HUES64 (cell line): ENCODE data around the gene DERL3.

Experiments
- H3K27ac ChIP-seq: 2 replicates; pipeline ENCODE4 v1.7.0; 2013; ENCODE audit warnings: low read depth, low read length, inconsistent platforms
- H3K27me3 ChIP-seq: 2 replicates; pipeline ENCODE4 v1.6.1; 2013; ENCODE audit warnings: mild to moderate bottlenecking, low read length; ENCODE audit not compliant: insufficient read depth
- H3K36me3 ChIP-seq: 2 replicates; pipeline ENCODE4 v1.6.1; 2013; ENCODE audit warnings: mild to moderate bottlenecking, low read length; ENCODE audit not compliant: insufficient read depth
- H3K4me1 ChIP-seq: 2 replicates; pipeline ENCODE4 v1.6.1; 2013; ENCODE audit warnings: mild to moderate bottlenecking, low read length, moderate library complexity; ENCODE audit not compliant: insufficient read depth
- H3K4me3 ChIP-seq: 2 replicates; pipeline ENCODE4 v1.5.1; 2013; ENCODE audit warnings: mild to moderate bottlenecking, low read length, moderate library complexity
- H3K9ac ChIP-seq: 2 replicates; pipeline ENCODE4 v1.6.1; 2013; ENCODE audit warnings: mild to moderate bottlenecking, low read depth, low read length
- H3K9me3 ChIP-seq: 2 replicates; pipeline ENCODE4 v1.6.1; 2013; ENCODE audit warnings: low read depth, low read length; ENCODE audit not compliant: insufficient read depth
- WGBS: fragments of 150-250, 120-280 bp; methylation state at CpG from one replicate; pipeline ENCODE4 v1.1.7; 2013; ENCODE audit warnings: missing lambda C conversion rate; 5-methylcytosine and 5-hydroxymethylcytosine counted together

Gene DERL3

DNA sequence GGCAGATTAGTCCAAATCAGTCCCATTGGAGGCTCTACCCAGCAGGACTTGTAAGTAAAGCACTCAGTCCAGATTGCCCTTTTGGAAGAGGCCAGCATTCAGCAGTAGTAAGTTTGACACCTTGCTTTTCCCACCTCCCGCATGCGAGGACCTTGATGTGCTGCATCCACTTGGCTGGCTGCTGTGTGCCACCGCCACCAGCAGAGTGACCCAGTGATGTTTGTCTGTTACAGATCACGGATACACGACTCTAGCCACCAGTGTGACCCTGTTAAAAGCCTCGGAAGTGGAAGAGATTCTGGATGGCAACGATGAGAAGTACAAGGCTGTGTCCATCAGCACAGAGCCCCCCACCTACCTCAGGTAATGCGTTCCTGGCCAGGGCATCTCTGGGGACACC is 45.5 kb downstream of the DERL3 start:
- peaks cover 67% of the 10 kb centered on the region for H3K36me3 ChIP-seq
- 97% methylated on average over 8 of the region's 8 CpGs for WGBS

DNA sequence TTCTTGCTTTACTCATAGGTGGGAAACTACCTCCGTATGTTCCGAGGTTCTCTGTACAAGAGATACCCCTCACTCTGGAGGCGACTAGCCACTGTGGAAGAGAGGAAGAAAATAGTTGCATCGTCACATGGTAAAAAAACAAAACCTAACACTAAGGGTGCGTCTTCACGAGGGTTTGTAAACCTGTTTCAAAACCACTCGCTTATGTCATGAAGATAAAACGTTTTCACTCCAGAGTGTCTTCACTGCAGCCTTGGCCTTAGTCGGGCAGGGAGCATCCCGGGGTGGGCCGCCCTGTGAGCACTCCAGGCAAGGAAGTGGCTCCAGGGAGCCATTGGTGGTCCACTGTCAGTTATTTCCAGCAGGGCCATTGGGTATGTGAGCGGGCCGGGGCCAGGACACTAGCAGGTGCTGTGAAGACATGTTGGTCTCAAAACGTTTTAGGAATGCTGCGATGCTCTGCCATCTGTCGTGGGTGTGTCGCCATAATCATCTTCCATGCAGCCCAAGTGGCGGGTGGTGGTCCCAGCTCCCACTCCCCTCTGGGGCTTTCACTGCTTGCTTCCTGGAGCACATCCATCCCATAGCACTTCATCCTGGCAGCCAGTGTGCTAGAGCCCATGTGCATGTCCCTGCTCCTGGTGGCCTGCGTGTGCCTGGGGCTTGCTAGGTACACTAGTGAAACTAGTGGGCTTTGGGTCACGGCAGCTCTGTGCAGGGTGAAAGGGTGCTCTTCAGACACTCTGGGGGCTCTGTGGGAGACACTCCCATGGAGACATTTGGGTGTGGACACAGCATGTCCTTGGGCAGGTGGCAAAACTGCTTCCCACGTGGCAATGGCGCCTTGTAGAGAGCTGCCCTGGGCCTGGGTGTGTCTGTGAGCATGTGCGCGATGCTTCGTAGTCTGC is 46.8 kb downstream of the DERL3 start:
- no peak overlapping the region for H3K4me3 ChIP-seq
- WGBS = 96% methylated on average over 25 of the region's 25 CpGs

More for the DNA sequence above, 45.5 kb downstream of the DERL3 start:
- Histone ChIP-seq H3K27ac (no peak overlapping the region), H3K9ac (no peak overlapping the region), H3K27me3 (no peaks in the 10 kb centered on the region), H3K4me3 (no peak overlapping the region), H3K9me3 (no peaks in the 10 kb centered on the region), H3K4me1 (peaks cover 11% of the 10 kb centered on the region; the same call in 1 of the 2 replicates)

DNA sequence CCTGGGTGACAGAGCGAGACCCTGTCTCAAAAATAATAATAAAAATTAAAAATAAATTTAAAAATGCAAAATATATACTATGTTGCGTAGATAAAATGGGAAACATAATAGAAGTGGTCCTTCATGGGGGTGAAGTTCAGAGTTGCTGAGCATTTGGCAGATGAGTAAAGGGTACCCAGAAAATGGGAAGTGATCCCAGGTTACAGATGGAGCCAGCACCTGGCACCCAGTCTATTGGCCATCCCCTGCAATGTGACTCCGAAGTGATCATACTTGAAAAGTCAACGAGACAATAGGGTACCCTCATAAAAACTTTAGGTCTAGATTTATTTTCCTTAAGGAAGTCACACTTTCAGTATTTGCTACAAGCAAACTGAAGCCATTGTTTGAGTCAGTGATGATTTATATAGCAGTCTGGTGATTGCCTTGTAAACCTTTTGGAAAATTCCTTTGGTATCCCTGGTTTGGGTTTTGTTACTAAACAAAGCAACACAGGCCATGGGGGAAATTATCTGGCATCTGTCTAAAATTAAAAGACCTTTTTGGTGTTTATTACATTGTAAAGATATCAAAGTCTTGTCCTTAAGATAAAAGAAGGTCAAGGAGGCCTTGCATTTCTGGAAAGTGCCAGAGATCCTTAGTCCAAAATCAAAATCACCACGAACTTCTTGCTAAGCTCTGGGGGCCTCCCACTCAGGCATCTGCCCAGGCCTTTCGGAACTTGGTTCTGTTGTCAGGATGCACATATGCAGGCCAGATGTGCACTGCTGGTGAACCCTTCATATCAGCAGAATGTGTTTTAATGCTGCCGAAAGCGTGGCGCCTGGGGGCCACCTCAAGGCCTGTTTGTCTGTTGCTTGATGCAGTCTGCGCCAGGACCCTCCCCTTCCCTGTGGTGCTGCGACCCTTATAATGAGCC is 47.7 kb downstream of the DERL3 start:
- peaks cover 22% of the 10 kb centered on the region for H3K4me1 ChIP-seq
- H3K9me3 ChIP-seq = no peaks in the 10 kb centered on the region
- H3K27ac ChIP-seq = no peak overlapping the region
- WGBS = 83% methylated on average over 10 of the region's 11 CpGs
- H3K4me3 ChIP-seq = no peak overlapping the region
- H3K36me3 ChIP-seq = peaks cover 52% of the 10 kb centered on the region
- no peak overlapping the region; the same call in 1 of the 2 replicates for H3K9ac ChIP-seq
- no peaks in the 10 kb centered on the region for H3K27me3 ChIP-seq

More for the DNA sequence above, 46.8 kb downstream of the DERL3 start:
- Histone ChIP-seq H3K36me3 (peaks cover 59% of the 10 kb centered on the region), H3K27ac (no peak overlapping the region), H3K9me3 (no peaks in the 10 kb centered on the region), H3K27me3 (no peaks in the 10 kb centered on the region), H3K4me1 (peaks cover 16% of the 10 kb centered on the region), H3K9ac (no peak overlapping the region)

DNA sequence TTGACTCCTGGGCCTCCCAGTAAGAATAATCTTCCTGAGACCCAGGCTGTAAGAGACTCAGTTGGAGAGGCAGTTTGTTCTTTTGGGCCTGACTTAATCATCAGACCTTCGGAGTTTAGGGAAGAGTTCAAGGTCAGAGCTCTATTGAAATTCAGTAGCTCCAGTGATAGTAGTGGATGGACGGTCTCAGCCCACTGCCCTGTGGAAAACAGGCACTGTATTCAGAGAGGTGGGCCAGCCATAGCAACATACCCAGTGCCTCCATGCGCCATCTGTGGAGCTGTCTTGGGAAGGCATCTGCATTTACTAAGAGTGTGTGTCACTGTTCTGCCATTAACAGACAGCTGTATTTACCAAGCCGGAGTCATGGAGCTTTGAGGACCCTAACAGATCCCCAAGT is 49.2 kb downstream of the DERL3 start:
- no peak overlapping the region for H3K27ac ChIP-seq
- WGBS = 92% methylated on average over 4 of the region's 4 CpGs
- peaks cover 22% of the 10 kb centered on the region for H3K4me1 ChIP-seq
- H3K27me3 ChIP-seq = no peaks in the 10 kb centered on the region
- no peaks in the 10 kb centered on the region for H3K9me3 ChIP-seq
- H3K9ac ChIP-seq = no peak overlapping the region
- H3K36me3 ChIP-seq = peaks cover 38% of the 10 kb centered on the region
- H3K4me3 ChIP-seq = no peak overlapping the region

DNA sequence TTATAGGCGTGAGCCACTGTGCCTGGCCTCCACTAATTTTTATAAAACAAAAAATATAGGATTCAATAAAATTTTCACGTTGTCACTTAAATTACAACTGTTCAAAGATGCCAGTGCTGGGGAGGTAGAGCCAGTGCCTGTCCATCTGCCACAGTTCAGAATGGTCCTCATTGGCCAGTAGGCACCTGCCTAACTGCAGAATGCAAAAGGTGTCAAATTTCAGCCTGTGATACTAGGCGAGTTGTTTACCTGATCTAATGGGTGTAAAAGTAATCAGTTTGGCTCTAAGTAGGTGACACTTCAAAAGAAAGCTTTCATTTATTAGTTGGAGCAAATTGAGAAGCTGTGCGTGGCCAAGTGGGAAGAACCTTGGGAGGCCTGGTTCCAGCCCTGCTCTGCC is 49.7 kb downstream of the DERL3 start:
- Histone ChIP-seq H3K4me1 (peaks cover 22% of the 10 kb centered on the region), H3K4me3 (no peak overlapping the region), H3K27ac (no peak overlapping the region), H3K9me3 (no peaks in the 10 kb centered on the region), H3K9ac (no peak overlapping the region), H3K27me3 (no peaks in the 10 kb centered on the region), H3K36me3 (peaks cover 32% of the 10 kb centered on the region)
- 76% methylated on average over 4 of the region's 4 CpGs for WGBS

DNA sequence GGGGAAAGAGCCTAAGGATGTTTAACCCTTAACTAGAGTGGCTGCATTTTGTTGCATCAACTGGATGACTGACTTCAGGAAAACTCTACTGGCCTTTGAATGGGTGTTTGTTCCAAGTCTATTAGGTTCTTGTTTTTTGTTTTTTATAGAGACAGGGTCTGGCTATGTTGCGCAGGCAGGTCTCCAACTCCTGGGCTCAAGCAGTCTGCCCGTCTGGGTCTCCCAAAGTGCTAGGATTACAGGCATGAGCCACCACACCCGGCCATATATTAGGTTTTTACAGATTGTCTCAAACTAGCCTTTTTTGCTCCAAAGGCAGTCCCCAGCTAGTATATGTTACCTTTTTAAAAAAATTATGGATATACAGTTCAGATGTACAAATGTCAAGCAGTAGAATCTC is 50.9 kb downstream of the DERL3 start:
- no peaks in the 10 kb centered on the region for H3K27me3 ChIP-seq
- 72% methylated on average over 3 of the region's 3 CpGs for WGBS
- peak overlapping the region; percentile 96 for H3K4me3 ChIP-seq
- H3K9ac ChIP-seq = peak overlapping the region; percentile 99
- no peak overlapping the region; the same call in 1 of the 2 replicates for H3K27ac ChIP-seq
- peaks cover 21% of the 10 kb centered on the region for H3K36me3 ChIP-seq
- peaks cover 22% of the 10 kb centered on the region for H3K4me1 ChIP-seq
- H3K9me3 ChIP-seq = no peaks in the 10 kb centered on the region

DNA sequence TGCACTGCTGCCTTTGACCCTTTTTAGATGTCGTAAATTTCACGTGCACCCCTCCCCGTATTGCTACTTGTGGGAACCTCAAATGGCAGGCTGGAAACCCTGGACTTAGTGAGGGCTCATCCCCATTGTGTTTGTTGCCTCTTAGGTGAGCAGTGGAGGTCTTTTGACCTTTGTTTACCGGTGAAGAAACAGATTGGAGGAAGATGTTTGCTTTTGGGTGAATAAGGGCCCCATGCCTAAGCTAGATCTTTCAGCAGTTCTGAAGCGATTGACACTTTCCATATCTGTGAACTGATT is 51.3 kb downstream of the DERL3 start:
- Histone ChIP-seq H3K4me3 (peak overlapping the region; percentile 96), H3K27me3 (no peaks in the 10 kb centered on the region), H3K36me3 (peaks cover 17% of the 10 kb centered on the region), H3K9me3 (no peaks in the 10 kb centered on the region), H3K4me1 (peaks cover 22% of the 10 kb centered on the region), H3K9ac (peak overlapping the region; percentile 99), H3K27ac (peak overlapping the region; percentile 1; the same call in 1 of the 2 replicates)
- 10% methylated on average over 5 of the region's 5 CpGs for WGBS

DNA sequence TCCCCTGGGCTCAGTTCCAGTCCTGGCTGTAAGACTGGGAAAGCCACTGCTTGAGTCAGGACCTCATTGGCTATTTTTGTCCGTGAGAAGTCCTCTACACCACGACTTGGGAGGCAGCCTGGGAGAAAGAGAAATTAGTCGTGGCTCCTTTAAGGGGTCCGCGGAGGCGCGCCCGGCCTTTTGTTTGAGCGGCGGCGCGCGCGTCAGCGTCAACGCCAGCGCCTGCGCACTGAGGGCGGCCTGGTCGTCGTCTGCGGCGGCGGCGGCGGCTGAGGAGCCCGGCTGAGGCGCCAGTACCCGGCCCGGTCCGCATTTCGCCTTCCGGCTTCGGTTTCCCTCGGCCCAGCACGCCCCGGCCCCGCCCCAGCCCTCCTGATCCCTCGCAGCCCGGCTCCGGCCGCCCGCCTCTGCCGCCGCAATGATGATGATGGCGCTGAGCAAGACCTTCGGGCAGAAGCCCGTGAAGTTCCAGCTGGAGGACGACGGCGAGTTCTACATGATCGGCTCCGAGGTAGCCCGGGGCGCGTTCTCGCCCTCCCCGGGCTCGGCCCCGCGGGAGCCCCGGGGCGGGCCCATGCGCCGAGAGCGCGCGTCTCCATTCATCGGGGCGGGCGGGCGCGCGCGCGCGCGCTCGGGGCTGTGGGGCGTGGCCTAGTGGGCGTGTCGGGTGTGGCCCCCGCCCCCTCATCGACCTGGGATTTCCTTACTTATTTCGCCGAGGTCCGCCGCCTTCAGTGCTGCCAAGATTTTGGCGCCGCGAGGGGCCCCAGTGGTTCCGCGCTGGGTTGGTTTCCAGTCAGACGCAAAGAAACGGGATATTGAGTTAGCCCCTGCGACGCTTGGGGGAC is 51.8 kb downstream of the DERL3 start, which contains the start of gene SMARCB1:
SMARCB1 (plus strand) TSS at position 215 of the 848 bp plus-strand sequence; CDS start at position 419, 204 bp downstream.
- Histone ChIP-seq H3K27ac (peak within 1 kb of the TSS; percentile 100), H3K4me3 (peak within 1 kb of the TSS; percentile 96), H3K9me3 (no peaks in the 10 kb centered on the region), H3K4me1 (peaks cover 22% of the 10 kb centered on the region), H3K36me3 (peaks cover 11% of the 10 kb centered on the region), H3K9ac (peak within 1 kb of the TSS; percentile 99), H3K27me3 (no peaks in the 10 kb centered on the region)
- under 1% methylated on average over 97 of the region's 97 CpGs for WGBS

DNA sequence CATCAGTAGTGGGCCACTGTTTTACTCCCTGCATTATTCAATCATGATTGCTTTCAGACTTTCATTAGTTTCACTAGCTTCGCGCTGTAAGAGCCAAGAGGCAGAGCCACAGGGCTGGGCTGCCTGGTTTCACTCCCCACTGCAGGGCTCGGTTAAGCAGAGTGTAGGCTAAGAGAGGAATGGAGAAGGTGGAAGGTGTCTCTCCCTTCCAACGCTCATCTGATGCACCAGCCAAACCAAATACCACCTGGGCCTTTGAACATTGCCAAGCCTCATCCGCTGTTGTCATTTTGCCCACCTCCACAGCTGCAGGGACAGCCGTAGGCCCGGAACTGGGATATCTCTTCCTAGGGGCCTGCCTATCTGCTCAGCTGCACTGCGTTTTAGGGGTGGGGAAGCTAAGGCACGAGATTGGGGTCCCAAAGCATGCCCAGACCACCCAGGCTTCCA is 52.5 kb downstream of the DERL3 start:
- peak overlapping the region; percentile 100 for H3K27ac ChIP-seq
- no peaks in the 10 kb centered on the region for H3K27me3 ChIP-seq
- H3K9me3 ChIP-seq = no peaks in the 10 kb centered on the region
- peaks cover 5% of the 10 kb centered on the region for H3K36me3 ChIP-seq
- H3K4me1 ChIP-seq = peaks cover 22% of the 10 kb centered on the region
- WGBS = 83% methylated on average over 8 of the region's 9 CpGs
- peak overlapping the region; percentile 99 for H3K9ac ChIP-seq
- peak overlapping the region; percentile 96 for H3K4me3 ChIP-seq
